B cell (primary cell): ENCODE data around the gene FUOM. TPM values are rescaled to one million over a fixed set of nuclear protein-coding genes. Genes with fewer than 3 reads are reported as not detected.
A peak's percentile ranks its signal among the peaks of the same experiment; 100 is the strongest.

Experiments
- ATAC-seq: fragments of 200-7000 bp; cut with Tn5 transposase; one replicate; pipeline ENCODE4 v1.10.0; 2021; ENCODE audit warnings: low read depth, mild to moderate bottlenecking, moderate number of reproducible peaks, moderate library complexity
- CTCF ChIA-PET: fragments of 350-600 bp; sonication (Branson Sonifier 250); formaldehyde crosslinking; loops from one replicate; lab custom pipeline; 2021; ENCODE audit warnings: antibody characterized with exemption, inconsistent platforms; lab: Charles Lee
- POLR2A ChIA-PET: fragments of 350-600 bp; sonication (Branson Sonifier 250); formaldehyde crosslinking; loops from one replicate; lab custom pipeline; 2021; ENCODE audit warnings: antibody characterized with exemption; lab: Charles Lee
- DNase-seq: peaks from one replicate; pipeline ENCODE4 v3.0.0; 2013
- H2AFZ ChIP-seq: 2 replicates; pipeline ENCODE4 v1.6.1; 2012; ENCODE audit warnings: mild to moderate bottlenecking, low read depth, low read length; ENCODE audit not compliant: insufficient read depth, poor library complexity, severe bottlenecking
- H3K27ac ChIP-seq, 2 donors: 1 replicate in 1 of 2; 2 replicates in 1 of 2; pipeline ENCODE4 v1.5.1; 2012 to 2013; ENCODE audit warnings: low read length in 2 of 2, mild to moderate bottlenecking in 2 of 2, moderate library complexity in 1 of 2
- H3K27me3 ChIP-seq, 4 experiments: fragments of 200-600 bp in 1 of 4; sonication (generic) in 1 of 4; replicated peaks in 1 of 4; 1 replicate in 2 of 4; 2 replicates in 2 of 4; pipeline versions ENCODE4 v1.6.1 to v1.7.0; 2013 to 2016; ENCODE audit warnings: low read length in 3 of 4, mild to moderate bottlenecking in 2 of 4, mixed read lengths in 1 of 4, moderate library complexity in 1 of 4; ENCODE audit not compliant: insufficient read depth in 4 of 4, control insufficient read depth in 3 of 4; ENCODE audit errors: control extremely low read depth in 1 of 4
- H3K36me3 ChIP-seq, 2 experiments: replicated peaks in 1 of 2; 1 replicate in 1 of 2; 2 replicates in 1 of 2; pipeline versions ENCODE4 v1.6.1 to v1.7.1; 2013; ENCODE audit warnings: low read length in 1 of 2; ENCODE audit not compliant: insufficient read depth in 2 of 2, control insufficient read depth in 1 of 2; ENCODE audit errors: control extremely low read depth in 1 of 2, extremely low read depth in 1 of 2
- H3K4me1 ChIP-seq, 2 donors: fragments of 200-600 bp in 1 of 2; sonication (generic) in 1 of 2; 1 replicate in 1 of 2; 2 replicates in 1 of 2; pipeline versions ENCODE4 v1.5.1 to v1.6.1; 2013 to 2017; ENCODE audit warnings: low read length in 2 of 2; ENCODE audit not compliant: control insufficient read depth in 2 of 2, insufficient read depth in 2 of 2
- H3K4me2 ChIP-seq: replicated peaks from 2 replicates; pipeline ENCODE3; 2012; ENCODE audit warnings: mild to moderate bottlenecking, low read depth, low read length; ENCODE audit not compliant: poor library complexity, severe bottlenecking
- H3K4me3 ChIP-seq, 5 experiments: fragments of 200-600 bp in 1 of 5; sonication (generic) in 1 of 5; 1 replicate in 3 of 5; 2 replicates in 2 of 5; pipeline versions ENCODE4 v1.5.1 to v1.7.0; 2011 to 2016; ENCODE audit warnings: low read length in 4 of 5, mild to moderate bottlenecking in 4 of 5, low read depth in 2 of 5, control low read depth in 1 of 5, moderate library complexity in 1 of 5; ENCODE audit not compliant: insufficient read depth in 1 of 5; ENCODE audit errors: control extremely low read depth in 1 of 5, extremely low read depth in 1 of 5
- H3K79me2 ChIP-seq: fragments of 200-600 bp; sonication (generic); one replicate; pipeline ENCODE4 v1.6.0; 2016; ENCODE audit warnings: low read length; ENCODE audit not compliant: control insufficient read depth, insufficient read depth
- H3K9ac ChIP-seq: fragments of 200-600 bp; sonication (generic); 2 replicates; pipeline ENCODE4 v1.6.1; 2017; ENCODE audit warnings: mild to moderate bottlenecking, low read length, moderate library complexity
- H3K9me3 ChIP-seq, 3 donors: one replicate each; pipeline versions ENCODE4 v1.6.1 to v1.7.1; 2013; ENCODE audit warnings: low read length in 2 of 3; ENCODE audit not compliant: control insufficient read depth in 2 of 3, insufficient read depth in 1 of 3; ENCODE audit errors: control extremely low read depth in 1 of 3
- H4K20me1 ChIP-seq: 2 replicates; pipeline ENCODE4 v1.6.0; 2012; ENCODE audit warnings: mild to moderate bottlenecking, low read length; ENCODE audit not compliant: insufficient read depth, control insufficient read depth, poor library complexity, severe bottlenecking
- H3K27ac Mint-ChIP-seq: one replicate; pipeline ENCODE4 v1.8.0; 2021; ENCODE audit warnings: mixed read lengths
- H3K27me3 Mint-ChIP-seq: one replicate; pipeline ENCODE4 v1.8.0; 2021; ENCODE audit warnings: mixed read lengths
- H3K4me1 Mint-ChIP-seq: one replicate; pipeline ENCODE4 v1.8.0; 2021; ENCODE audit warnings: mixed read lengths
- H3K4me3 Mint-ChIP-seq: one replicate; pipeline ENCODE4 v1.8.0; 2021; ENCODE audit warnings: mixed read lengths
- H3K9me3 Mint-ChIP-seq: one replicate; pipeline ENCODE4 v1.8.0; 2022; ENCODE audit warnings: mixed read lengths; ENCODE audit not compliant: insufficient read depth
- CTCF ChIP-seq: fragments of 200-600 bp; IDR thresholded peaks from one replicate; pipeline ENCODE4 v1.8.0; 2022; ENCODE audit warnings: antibody characterized with exemption, mild to moderate bottlenecking
- EZH2 ChIP-seq: IDR thresholded peaks from 2 replicates; pipeline ENCODE4 v1.6.1; 2012; ENCODE audit warnings: borderline replicate concordance, low read depth, mild to moderate bottlenecking, moderate library complexity, low read length; ENCODE audit not compliant: insufficient read depth, poor library complexity, severe bottlenecking
- WGBS: methylation state at CpG from one replicate; pipeline ENCODE4 v1.1.5; 2013; ENCODE audit warnings: missing lambda C conversion rate; ENCODE audit not compliant: insufficient coverage; 5-methylcytosine and 5-hydroxymethylcytosine counted together
- intact Hi-C: fragments of 100-400 bp; cut with micrococcal nuclease; formaldehyde crosslinking; loops from one replicate; pipeline ENCODE4 v1.10.0; 2022
- polyA plus RNA-seq: library from polyadenylated mRNA; depleted of rRNA; stranded (reverse); fragments of >200 nt; gene quantifications from 2 replicates; pipeline ENCODE4 v1.2.3, GENCODE V29; 2012
- total RNA-seq, 2 donors: library from RNA; stranded (reverse); fragments of 120-200 nt in 1 of 2; gene quantifications; 1 replicate in 1 of 2; 2 replicates in 1 of 2; pipeline versions ENCODE4 v1.2.3 to v1.2.4, GENCODE V29; 2013 to 2022

FUOM gene
- total and polyA plus RNA-seq, 2 donors (not counting 1 experiment from before 2014, with no cell fraction given) = 23.8 to 30.7 TPM

GRCh38 chr10:133309100-133309719 lies 48.6 kb downstream of the FUOM start:
- Histone ChIP-seq H3K4me1 (peaks cover 21 to 40% of the 10 kb centered on the region in 2 donors), H4K20me1 (peaks cover 32% of the 10 kb centered on the region), H3K9me3 (peaks cover 0 to 3% (median 0%) of the 10 kb centered on the region in 3 donors), H3K4me2 (peak overlapping the region; percentile 86), H3K9ac (peak overlapping the region; percentile 86), H2AFZ (peak overlapping the region; percentile 83), H3K4me3 (peak overlapping the region in 4 of 5 experiments; percentile 73 to 94 (median 92)), H3K79me2 (peaks cover 44% of the 10 kb centered on the region), H3K36me3 (peaks cover 0 to 31% of the 10 kb centered on the region in 2 experiments), H3K27ac (peak overlapping the region; percentile 96 to 97), H3K27me3 (no peaks in the 10 kb centered on the region)
- 22% methylated on average over 39 of the region's 46 CpGs for WGBS
- no peak for TF ChIP-seq EZH2
- H3K4me3 Mint-ChIP-seq = peak overlapping the region; percentile 78
- ATAC-seq (peak; percentile 90), DNase-seq (no peak)
- H3K27me3 Mint-ChIP-seq = no peaks in the 10 kb centered on the region
- peaks cover 37% of the 10 kb centered on the region for H3K4me1 Mint-ChIP-seq
- H3K27ac Mint-ChIP-seq = peak overlapping the region; percentile 88
- intact Hi-C loops = loop anchor here (1.0 to 5.0 kb wide), 7 partner anchors 34 to 772 kb away; partner anchors contain the start of genes ECHS1, FUOM, INPP5A and MTG1
- ChIA-PET CTCF (interaction anchor here (1.8 kb wide), 1 partner anchor 21 kb away, joined by 4 read pairs; no protein-coding TSS in a partner anchor), POLR2A (interaction anchor here (2.5 kb wide), 1 partner anchor 34 kb away, joined by 12 read pairs; the partner anchor contains the start of gene ADAM8)
- H3K9me3 Mint-ChIP-seq = no peaks in the 10 kb centered on the region

- Histone ChIP-seq H3K9me3 (peaks cover 0 to 3% (median 0%) of the 10 kb centered on the region in 3 donors), H3K9ac (peak within 1 kb of the TSS; percentile 86), H2AFZ (peak within 1 kb of the TSS; percentile 83), H3K27me3 (no peaks in the 10 kb centered on the region), H3K4me2 (peak within 1 kb of the TSS; percentile 86), H3K36me3 (peaks cover 0 to 34% of the 10 kb centered on the region in 2 experiments), H3K4me1 (peaks cover 21 to 36% of the 10 kb centered on the region in 2 donors), H3K4me3 (peak within 1 kb of the TSS; percentile 73 to 94 (median 91)), H3K79me2 (peaks cover 51% of the 10 kb centered on the region), H3K27ac (peak within 1 kb of the TSS; percentile 96 to 97), H4K20me1 (peaks cover 38% of the 10 kb centered on the region)
- ChIA-PET POLR2A (interaction anchor here (2.5 kb wide), 1 partner anchor 33 kb away, joined by 12 read pairs; the partner anchor contains the start of gene ADAM8), CTCF (interaction anchor here (1.0 to 3.4 kb wide), 12 partner anchors 21 to 393 kb away, joined by 3 to 21 read pairs (median 4); no protein-coding TSS in a partner anchor)
- Mint-ChIP-seq H3K27me3 (no peaks in the 10 kb centered on the region), H3K9me3 (no peaks in the 10 kb centered on the region), H3K4me3 (peak within 1 kb of the TSS; percentile 98), H3K4me1 (peaks cover 36% of the 10 kb centered on the region), H3K27ac (peak within 1 kb of the TSS; percentile 99)
- TF ChIP-seq CTCF (no peak), EZH2 (no peak)
- 0% methylated on average over 89 of the region's 89 CpGs for WGBS
- DNase-seq (peak; percentile 96), ATAC-seq (peak; percentile 64)
- intact Hi-C loops = loop anchor here (1.0 to 5.0 kb wide), 7 partner anchors 33 to 771 kb away; partner anchors contain the start of genes ECHS1, FUOM, INPP5A and MTG1
These were observed 49.3 kb downstream of the FUOM start, which contains the start of the genes TUBGCP2 and ZNF511 for GRCh38 chr10:133308421-133309099. Gene TUBGCP2, minus strand, starts transcription at chr10:133308872. Its CDS starts 5,931 bp downstream, at chr10:133302941. Gene ZNF511, plus strand, starts transcription at chr10:133308914. Its CDS starts 30 bp downstream, at chr10:133308944.
